NCI-H2107 (cell line): ENCODE measurements around the gene TOGARAM2.

Experiments used
- DNase-seq: peaks from one replicate; lab custom pipeline; 2025; lab: John Stamatoyannopoulos, UW

Gene TOGARAM2

GRCh38 chr2:29055601-29056000, 74.5 kb downstream of the TOGARAM2 start:
- no peak for DNase-seq

GRCh38 chr2:29056452-29056851, 75.4 kb downstream of the TOGARAM2 start:
- DNase-seq, result no peak

GRCh38 chr2:29057006-29057405, 75.9 kb downstream of the TOGARAM2 start:
- DNase-seq, result no peak

- no peak for DNase-seq
These were observed 78.5 kb downstream of the TOGARAM2 start for GRCh38 chr2:29059624-29060023.

GRCh38 chr2:29060441-29060840, 79.3 kb downstream of the TOGARAM2 start:
- DNase-seq, result no peak

- no peak for DNase-seq
These were observed 80.1 kb downstream of the TOGARAM2 start for GRCh38 chr2:29061176-29061575.

- no peak for DNase-seq
These were observed 80.5 kb downstream of the TOGARAM2 start for GRCh38 chr2:29061616-29062015.

- no peak for DNase-seq
These were observed 81.3 kb downstream of the TOGARAM2 start for GRCh38 chr2:29062371-29062770.

- no peak for DNase-seq
These were observed 82.0 kb downstream of the TOGARAM2 start for GRCh38 chr2:29063056-29063455.

GRCh38 chr2:29063646-29064345, 82.7 kb downstream of the TOGARAM2 start:
- no peak for DNase-seq

- no peak for DNase-seq
These were observed 83.2 kb downstream of the TOGARAM2 start for GRCh38 chr2:29064346-29064715.

GRCh38 chr2:29064746-29065067, 83.6 kb downstream of the TOGARAM2 start:
- DNase-seq, result no peak

- DNase-seq, result no peak
These were observed 84.1 kb downstream of the TOGARAM2 start for GRCh38 chr2:29065068-29065811.

- no peak for DNase-seq
These were observed 85.3 kb downstream of the TOGARAM2 start for GRCh38 chr2:29066271-29066860.

GRCh38 chr2:29066997-29067605, 86.0 kb downstream of the TOGARAM2 start:
- DNase-seq, result no peak

- no peak for DNase-seq
These were observed 87.4 kb downstream of the TOGARAM2 start for GRCh38 chr2:29068513-29068912.

GRCh38 chr2:29070526-29070925, 89.4 kb downstream of the TOGARAM2 start:
- DNase-seq, result no peak

- DNase-seq, result no peak
These were observed 90.2 kb downstream of the TOGARAM2 start for GRCh38 chr2:29071032-29071975.

- DNase-seq, result no peak
These were observed 91.2 kb downstream of the TOGARAM2 start for GRCh38 chr2:29072251-29072650.

GRCh38 chr2:29072971-29073725, 92.0 kb downstream of the TOGARAM2 start:
- no peak for DNase-seq

- no peak for DNase-seq
These were observed 92.8 kb downstream of the TOGARAM2 start for GRCh38 chr2:29073933-29074332.
